Subcutaneous adipose tissue (tissue), 4 donors: Measurements from ENCODE around the gene ANKRD29. TPM values are rescaled to one million over a fixed set of nuclear protein-coding genes. Genes with fewer than 3 reads are reported as not detected.

ENCODE experiments used
- CTCF ChIP-seq: fragments of 450-650 bp; IDR thresholded peaks from one replicate; pipeline ENCODE4 v1.5.1; 2016; ENCODE audit warnings: low read depth, mild to moderate bottlenecking, control low read depth, antibody characterized with exemption, moderate library complexity
- total RNA-seq, 4 donors: library from RNA; depleted of rRNA; stranded (reverse); fragments of >200 nt; gene quantifications; one replicate each; pipeline ENCODE4 v1.1.0, GENCODE V29; 2016

Gene ANKRD29
- total RNA-seq, 4 donors from 2014 or later: 9.2 to 30.7 (median 13.1) TPM

- TF ChIP-seq CTCF: no peak
Observed at GRCh38 chr18:23569299-23570063, 93.2 kb downstream of the ANKRD29 start.

- TF ChIP-seq CTCF: no peak
Observed at GRCh38 chr18:23568281-23569138, 94.2 kb downstream of the ANKRD29 start.

- TF ChIP-seq CTCF: no peak
Observed at GRCh38 chr18:23567671-23568070, 95.0 kb downstream of the ANKRD29 start.

GRCh38 chr18:23565916-23566547 lies 96.7 kb downstream of the ANKRD29 start:
- TF ChIP-seq CTCF: no peak

- no peak for TF ChIP-seq CTCF
Observed at GRCh38 chr18:23563377-23564043, 99.2 kb downstream of the ANKRD29 start.

GRCh38 chr18:23560186-23560585 lies 102.5 kb downstream of the ANKRD29 start:
- no peak for TF ChIP-seq CTCF
